ENCODE results near the gene SLC4A2.

Gene SLC4A2

GRCh38 chr7:151032936-151033863 lies 26.2 kb upstream of the SLC4A2 start:
- DNase-seq (ENCODE audit: low read depth) = no peak
- H3K4me3 ChIP-seq (replicated peaks; ENCODE audit: low read depth, low read length) = no peak overlapping the region
- TF ChIP-seq CTCF (IDR thresholded peaks at IDR 0.05; ENCODE audit: low read length, missing control alignments) = no peak

GRCh38 chr7:151033864-151034249 lies 25.5 kb upstream of the SLC4A2 start:
- no peak overlapping the region for H3K4me3 ChIP-seq (replicated peaks; ENCODE audit: low read depth, low read length)
- no peak for DNase-seq (ENCODE audit: low read depth)
- TF ChIP-seq CTCF (IDR thresholded peaks at IDR 0.05; ENCODE audit: low read length, missing control alignments) = no peak

- H3K4me3 ChIP-seq (replicated peaks; ENCODE audit: low read depth, low read length) = no peak overlapping the region
- no peak for TF ChIP-seq CTCF (IDR thresholded peaks at IDR 0.05; ENCODE audit: low read length, missing control alignments)
- no peak for DNase-seq (ENCODE audit: low read depth)
Observed at GRCh38 chr7:151034312-151035025, 24.9 kb upstream of the SLC4A2 start.

- no peak for DNase-seq (ENCODE audit: low read depth)
- no peak for TF ChIP-seq CTCF (IDR thresholded peaks at IDR 0.05; ENCODE audit: low read length, missing control alignments)
- no peak overlapping the region for H3K4me3 ChIP-seq (replicated peaks; ENCODE audit: low read depth, low read length)
Observed at GRCh38 chr7:151035026-151035717, 24.2 kb upstream of the SLC4A2 start.

- TF ChIP-seq CTCF (IDR thresholded peaks at IDR 0.05; ENCODE audit: low read length, missing control alignments) = no peak
- no peak for DNase-seq (ENCODE audit: low read depth)
- no peak overlapping the region for H3K4me3 ChIP-seq (replicated peaks; ENCODE audit: low read depth, low read length)
Observed at GRCh38 chr7:151035902-151036301, 23.5 kb upstream of the SLC4A2 start.

- peak; percentile 92 for DNase-seq (ENCODE audit: low read depth)
- TF ChIP-seq CTCF (IDR thresholded peaks at IDR 0.05; ENCODE audit: low read length, missing control alignments) = no peak
- H3K4me3 ChIP-seq (replicated peaks; ENCODE audit: low read depth, low read length) = no peak overlapping the region
Observed at GRCh38 chr7:151038951-151039849, 20.2 kb upstream of the SLC4A2 start.
